PC-3 (cell line): ENCODE measurements around the gene NCMAP.

Experiments
- EZH2 ChIP-seq: fragments of 300-600 bp; sonication (generic); IDR thresholded peaks from one replicate; pipeline ENCODE4 v1.6.1; 2017; ENCODE audit warnings: antibody characterized with exemption, mild to moderate bottlenecking, low read length; ENCODE audit not compliant: unreplicated experiment
- EZH2phosphoT487 ChIP-seq: fragments of 300-600 bp; sonication (generic); IDR thresholded peaks from 2 replicates; pipeline ENCODE4 v1.6.1; 2018; ENCODE audit warnings: mild to moderate bottlenecking, antibody characterized with exemption, low read length, borderline replicate concordance
- TF ChIP-seq, protein P1 (sequence below): fragments of 300-600 bp; sonication (generic); conservative IDR thresholded peaks from 2 replicates; pipeline ENCODE4 v1.5.1; 2017; ENCODE audit warnings: antibody characterized with exemption, low read depth, mild to moderate bottlenecking, low read length

GRCh38 chr1:24578846-24579245 lies 23.0 kb downstream of the NCMAP start:
- TF ChIP-seq EZH2phosphoT487 (no peak), EZH2 (no peak)
- TF ChIP-seq, protein P1, sequence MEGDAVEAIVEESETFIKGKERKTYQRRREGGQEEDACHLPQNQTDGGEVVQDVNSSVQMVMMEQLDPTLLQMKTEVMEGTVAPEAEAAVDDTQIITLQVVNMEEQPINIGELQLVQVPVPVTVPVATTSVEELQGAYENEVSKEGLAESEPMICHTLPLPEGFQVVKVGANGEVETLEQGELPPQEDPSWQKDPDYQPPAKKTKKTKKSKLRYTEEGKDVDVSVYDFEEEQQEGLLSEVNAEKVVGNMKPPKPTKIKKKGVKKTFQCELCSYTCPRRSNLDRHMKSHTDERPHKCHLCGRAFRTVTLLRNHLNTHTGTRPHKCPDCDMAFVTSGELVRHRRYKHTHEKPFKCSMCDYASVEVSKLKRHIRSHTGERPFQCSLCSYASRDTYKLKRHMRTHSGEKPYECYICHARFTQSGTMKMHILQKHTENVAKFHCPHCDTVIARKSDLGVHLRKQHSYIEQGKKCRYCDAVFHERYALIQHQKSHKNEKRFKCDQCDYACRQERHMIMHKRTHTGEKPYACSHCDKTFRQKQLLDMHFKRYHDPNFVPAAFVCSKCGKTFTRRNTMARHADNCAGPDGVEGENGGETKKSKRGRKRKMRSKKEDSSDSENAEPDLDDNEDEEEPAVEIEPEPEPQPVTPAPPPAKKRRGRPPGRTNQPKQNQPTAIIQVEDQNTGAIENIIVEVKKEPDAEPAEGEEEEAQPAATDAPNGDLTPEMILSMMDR = no peak
